BE2C (cell line): ENCODE data around the gene BOC.

Experiments
- DNase-seq: peaks from one replicate; pipeline ENCODE4 v3.0.0-alpha.2; 2020
- H3K27me3 ChIP-seq: fragments of 250-450 bp; sonication (Bioruptor Pico); 2 replicates; pipeline ENCODE4 v1.5.1; 2020; ENCODE audit warnings: mild to moderate bottlenecking
- H3K36me3 ChIP-seq: fragments of 250-450 bp; sonication (Bioruptor Pico); 2 replicates; pipeline ENCODE4 v1.5.1; 2020; ENCODE audit warnings: mild to moderate bottlenecking
- H3K4me1 ChIP-seq: fragments of 250-450 bp; sonication (Bioruptor Pico); 2 replicates; pipeline ENCODE4 v1.5.1; 2020
- H3K4me3 ChIP-seq: 2 replicates; pipeline ENCODE4 v1.5.1; 2011; ENCODE audit warnings: low read depth, low read length
- H3K9me3 ChIP-seq: fragments of 250-450 bp; sonication (Bioruptor Pico); 2 replicates; pipeline ENCODE4 v1.5.1; 2020
- TF ChIP-seq, protein P1 (sequence below): IDR thresholded peaks from 2 replicates; pipeline ENCODE4 v1.5.1; 2012; ENCODE audit warnings: mild to moderate bottlenecking, low read depth, low read length

BOC gene

GRCh38 chr3:113185194-113185835, 26.0 kb upstream of the BOC start:
- Histone ChIP-seq H3K4me3 (no peak overlapping the region), H3K4me1 (peaks cover 2% of the 10 kb centered on the region; the same call in 1 of the 2 replicates), H3K9me3 (no peaks in the 10 kb centered on the region; the same call in 1 of the 2 replicates), H3K27me3 (no peaks in the 10 kb centered on the region), H3K36me3 (no peaks in the 10 kb centered on the region)
- TF ChIP-seq, protein P1, sequence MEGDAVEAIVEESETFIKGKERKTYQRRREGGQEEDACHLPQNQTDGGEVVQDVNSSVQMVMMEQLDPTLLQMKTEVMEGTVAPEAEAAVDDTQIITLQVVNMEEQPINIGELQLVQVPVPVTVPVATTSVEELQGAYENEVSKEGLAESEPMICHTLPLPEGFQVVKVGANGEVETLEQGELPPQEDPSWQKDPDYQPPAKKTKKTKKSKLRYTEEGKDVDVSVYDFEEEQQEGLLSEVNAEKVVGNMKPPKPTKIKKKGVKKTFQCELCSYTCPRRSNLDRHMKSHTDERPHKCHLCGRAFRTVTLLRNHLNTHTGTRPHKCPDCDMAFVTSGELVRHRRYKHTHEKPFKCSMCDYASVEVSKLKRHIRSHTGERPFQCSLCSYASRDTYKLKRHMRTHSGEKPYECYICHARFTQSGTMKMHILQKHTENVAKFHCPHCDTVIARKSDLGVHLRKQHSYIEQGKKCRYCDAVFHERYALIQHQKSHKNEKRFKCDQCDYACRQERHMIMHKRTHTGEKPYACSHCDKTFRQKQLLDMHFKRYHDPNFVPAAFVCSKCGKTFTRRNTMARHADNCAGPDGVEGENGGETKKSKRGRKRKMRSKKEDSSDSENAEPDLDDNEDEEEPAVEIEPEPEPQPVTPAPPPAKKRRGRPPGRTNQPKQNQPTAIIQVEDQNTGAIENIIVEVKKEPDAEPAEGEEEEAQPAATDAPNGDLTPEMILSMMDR: no peak
- no peak for DNase-seq

GRCh38 chr3:113186566-113186965, 24.8 kb upstream of the BOC start:
- Histone ChIP-seq H3K4me1 (peaks cover 2% of the 10 kb centered on the region; the same call in 1 of the 2 replicates), H3K4me3 (no peak overlapping the region), H3K9me3 (no peaks in the 10 kb centered on the region; the same call in 1 of the 2 replicates), H3K27me3 (no peaks in the 10 kb centered on the region), H3K36me3 (no peaks in the 10 kb centered on the region)
- DNase-seq: no peak
- TF ChIP-seq, protein P1: no peak

GRCh38 chr3:113193288-113193687, 18.1 kb upstream of the BOC start:
- TF ChIP-seq, protein P1: no peak
- Histone ChIP-seq H3K9me3 (no peaks in the 10 kb centered on the region), H3K27me3 (no peaks in the 10 kb centered on the region), H3K4me1 (no peaks in the 10 kb centered on the region), H3K4me3 (no peak overlapping the region), H3K36me3 (no peaks in the 10 kb centered on the region)
- DNase-seq: peak; percentile 16

DNA sequence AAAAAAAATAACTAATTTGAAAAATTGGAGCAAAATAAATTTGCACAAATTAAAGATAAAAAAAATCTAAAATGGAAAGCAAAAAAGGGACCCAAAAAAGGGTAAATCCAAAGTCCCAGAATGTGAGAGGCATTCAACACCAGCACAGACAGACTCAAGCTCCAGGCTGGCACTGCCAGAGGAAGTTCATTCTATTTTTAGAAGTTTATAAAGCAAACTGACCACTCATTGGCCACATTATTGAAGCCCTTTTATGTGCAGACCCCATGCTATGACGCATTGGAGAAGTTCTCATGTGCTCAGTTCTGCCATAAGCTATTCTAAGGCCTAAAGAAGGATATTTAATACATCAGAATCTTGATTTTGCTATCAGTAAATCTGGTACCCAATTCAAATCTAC, 17.6 kb upstream of the BOC start:
- Histone ChIP-seq H3K9me3 (no peaks in the 10 kb centered on the region), H3K4me1 (no peaks in the 10 kb centered on the region), H3K4me3 (no peak overlapping the region), H3K36me3 (no peaks in the 10 kb centered on the region), H3K27me3 (no peaks in the 10 kb centered on the region)
- no peak for DNase-seq
- TF ChIP-seq, protein P1: no peak

GRCh38 chr3:113194823-113195401, 16.4 kb upstream of the BOC start:
- H3K9me3 ChIP-seq: no peaks in the 10 kb centered on the region
- no peaks in the 10 kb centered on the region for H3K36me3 ChIP-seq
- H3K4me1 ChIP-seq: no peaks in the 10 kb centered on the region
- H3K27me3 ChIP-seq: no peaks in the 10 kb centered on the region
- no peak overlapping the region for H3K4me3 ChIP-seq
- peak; percentile 23 for DNase-seq
- TF ChIP-seq, protein P1: no peak

GRCh38 chr3:113200351-113200750, 11.0 kb upstream of the BOC start:
- H3K4me3 ChIP-seq: no peak overlapping the region
- no peaks in the 10 kb centered on the region for H3K27me3 ChIP-seq
- no peaks in the 10 kb centered on the region for H3K4me1 ChIP-seq
- no peaks in the 10 kb centered on the region for H3K9me3 ChIP-seq
- TF ChIP-seq, protein P1: no peak
- no peaks in the 10 kb centered on the region for H3K36me3 ChIP-seq
- no peak for DNase-seq
